CD14-positive monocyte (primary cell): ENCODE measurements around the gene NOP14. TPM values are rescaled to one million over a fixed set of nuclear protein-coding genes. Genes with fewer than 3 reads are reported as not detected.

Experiments used
- DNase-seq, 3 donors: peaks; one replicate each; pipeline ENCODE4 v3.0.0-alpha.2; 2011 to 2022
- H2AFZ ChIP-seq: 2 replicates; pipeline ENCODE4 v1.6.0; 2012; ENCODE audit warnings: mild to moderate bottlenecking, low read depth, low read length, inconsistent platforms; ENCODE audit not compliant: insufficient read depth, poor library complexity, severe bottlenecking
- H3K27ac ChIP-seq, 2 donors: 1 replicate in 1 of 2; 2 replicates in 1 of 2; pipeline ENCODE4 v1.5.1; 2012 to 2013; ENCODE audit warnings: low read length in 2 of 2, control low read depth in 1 of 2, inconsistent platforms in 1 of 2, low read depth in 1 of 2, mild to moderate bottlenecking in 1 of 2
- H3K27me3 ChIP-seq, 2 donors: one replicate each; pipeline versions ENCODE4 v1.6.0 to v1.6.1; 2011 to 2013; ENCODE audit warnings: low read length in 2 of 2; ENCODE audit not compliant: control insufficient read depth in 2 of 2, insufficient read depth in 2 of 2
- H3K36me3 ChIP-seq, 2 donors: replicated peaks in 1 of 2; 1 replicate in 1 of 2; 2 replicates in 1 of 2; pipeline versions ENCODE4 v1.5.1 to v1.6.1; 2012 to 2013; ENCODE audit warnings: low read length in 2 of 2, control low read depth in 1 of 2, inconsistent platforms in 1 of 2, mild to moderate bottlenecking in 1 of 2; ENCODE audit not compliant: insufficient read depth in 2 of 2, control insufficient read depth in 1 of 2
- H3K4me1 ChIP-seq, 2 donors: 1 replicate in 1 of 2; 2 replicates in 1 of 2; pipeline versions ENCODE4 v1.5.1 to v1.6.1; 2012 to 2013; ENCODE audit warnings: low read length in 2 of 2, control low read depth in 1 of 2, inconsistent platforms in 1 of 2, mild to moderate bottlenecking in 1 of 2, moderate library complexity in 1 of 2; ENCODE audit not compliant: insufficient read depth in 2 of 2, control insufficient read depth in 1 of 2
- H3K4me2 ChIP-seq: replicated peaks from 2 replicates; pipeline ENCODE3; 2012; ENCODE audit warnings: low read length, moderate library complexity, mild to moderate bottlenecking; ENCODE audit not compliant: poor library complexity, severe bottlenecking; ENCODE audit errors: extremely low read depth
- H3K4me3 ChIP-seq, 3 experiments: fragments of 200-600 bp in 1 of 3; sonication (generic) in 1 of 3; replicated peaks in 1 of 3; 1 replicate in 2 of 3; 2 replicates in 1 of 3; pipeline ENCODE4 v1.5.1; 2011 to 2013; ENCODE audit warnings: low read length in 3 of 3, mild to moderate bottlenecking in 3 of 3, control low read depth in 2 of 3, low read depth in 2 of 3, inconsistent platforms in 1 of 3, moderate library complexity in 1 of 3
- H3K79me2 ChIP-seq: 2 replicates; pipeline ENCODE4 v1.6.0; 2012; ENCODE audit warnings: mild to moderate bottlenecking, control low read depth, inconsistent platforms, low read length, moderate library complexity; ENCODE audit not compliant: insufficient read depth
- H3K9ac ChIP-seq: 2 replicates; pipeline ENCODE4 v1.6.0; 2017; ENCODE audit warnings: low read length, mild to moderate bottlenecking; ENCODE audit not compliant: insufficient read depth, poor library complexity, severe bottlenecking
- H3K9me3 ChIP-seq, 2 donors: replicated peaks in 1 of 2; 1 replicate in 1 of 2; 2 replicates in 1 of 2; pipeline versions ENCODE4 v1.5.1 to v1.6.1; 2012 to 2013; ENCODE audit warnings: low read length in 2 of 2, control low read depth in 1 of 2; ENCODE audit not compliant: control insufficient read depth in 1 of 2, insufficient read depth in 1 of 2
- H4K20me1 ChIP-seq: 2 replicates; pipeline ENCODE4 v1.6.0; 2012; ENCODE audit warnings: mild to moderate bottlenecking, low read length, control low read depth, moderate library complexity; ENCODE audit not compliant: insufficient read depth
- H3K27ac Mint-ChIP-seq, 7 donors: one replicate each; pipeline ENCODE4 v1.8.0; 2020; ENCODE audit warnings: mild to moderate bottlenecking in 7 of 7, mixed read lengths in 7 of 7, moderate library complexity in 6 of 7, inconsistent platforms in 2 of 7
- H3K27me3 Mint-ChIP-seq, 3 donors: one replicate each; pipeline ENCODE4 v1.8.0; 2021 to 2022; ENCODE audit warnings: low read depth in 3 of 3, mild to moderate bottlenecking in 3 of 3, mixed read lengths in 3 of 3, moderate library complexity in 3 of 3, inconsistent platforms in 1 of 3
- H3K36me3 Mint-ChIP-seq, 2 donors: one replicate each; pipeline ENCODE4 v1.8.0; 2020; ENCODE audit warnings: mixed read lengths in 2 of 2, inconsistent platforms in 1 of 2, mild to moderate bottlenecking in 1 of 2
- H3K4me1 Mint-ChIP-seq: one replicate; pipeline ENCODE4 v1.8.0; 2020; ENCODE audit warnings: mild to moderate bottlenecking, mixed read lengths
- H3K4me3 Mint-ChIP-seq, 2 donors: one replicate each; pipeline ENCODE4 v1.8.0; 2020; ENCODE audit warnings: mild to moderate bottlenecking in 2 of 2, mixed read lengths in 2 of 2, moderate library complexity in 1 of 2
- H3K9me3 Mint-ChIP-seq, 7 donors: one replicate each; pipeline ENCODE4 v1.8.0; 2020 to 2022; ENCODE audit warnings: mixed read lengths in 7 of 7, mild to moderate bottlenecking in 6 of 7, moderate library complexity in 6 of 7, inconsistent platforms in 2 of 7
- CTCF ChIP-seq: fragments of 200-600 bp; IDR thresholded peaks from one replicate; pipeline ENCODE4 v1.8.0; 2022; ENCODE audit warnings: antibody characterized with exemption, mild to moderate bottlenecking
- WGBS: methylation state at CpG from one replicate; pipeline ENCODE4 v1.1.5; 2013; ENCODE audit warnings: missing lambda C conversion rate; ENCODE audit not compliant: insufficient coverage; 5-methylcytosine and 5-hydroxymethylcytosine counted together
- intact Hi-C, 2 donors: fragments of 100-400 bp; cut with micrococcal nuclease; formaldehyde crosslinking; loops; one replicate each; pipeline versions ENCODE4 v1.15.0 to v1.15.1; 2023
- polyA plus RNA-seq, 3 donors: library from polyadenylated mRNA; depleted of rRNA in 1 of 3; unstranded in 2 of 3; stranded (reverse) in 1 of 3; fragments of 300-500 nt in 2 of 3; fragments of >200 nt in 1 of 3; fragmentation: Illumina TruSeq in 2 of 3; gene quantifications; 1 replicate in 2 of 3; 2 replicates in 1 of 3; pipeline ENCODE4 v1.2.3, GENCODE V29; 2012 to 2021

The NOP14 gene
- polyA plus RNA-seq, 3 donors: 3.9 to 6.2 (median 4.3) TPM

DNA sequence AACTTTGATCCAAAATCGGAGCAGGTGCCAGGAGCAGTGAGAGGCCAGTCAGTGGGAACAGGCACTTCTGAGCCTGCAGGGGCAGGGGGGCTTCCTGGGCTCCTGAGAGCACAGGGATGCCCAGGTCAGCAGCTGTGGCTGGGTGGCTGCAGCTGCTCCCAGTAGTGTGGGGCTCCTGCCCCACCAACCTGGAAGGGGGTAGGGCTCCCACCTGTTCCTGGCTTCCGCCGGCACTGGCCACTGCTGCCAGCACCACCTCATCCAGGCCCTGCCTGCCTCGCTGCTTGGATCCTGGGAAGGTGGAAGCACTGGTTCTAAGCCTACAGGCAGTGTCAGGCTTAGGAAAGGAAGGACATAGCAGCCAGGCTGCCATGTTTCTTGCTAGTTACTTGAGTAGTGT is 18.8 kb upstream of the NOP14 start:
- intact Hi-C loops: no loop called here

GRCh38 chr4:2981256-2981819 is 18.1 kb upstream of the NOP14 start:
- no peak overlapping the region for H3K27ac Mint-ChIP-seq
- Histone ChIP-seq H2AFZ (no peak overlapping the region), H3K36me3 (no peaks in the 10 kb centered on the region), H4K20me1 (no peaks in the 10 kb centered on the region), H3K4me3 (no peak overlapping the region), H3K79me2 (no peaks in the 10 kb centered on the region), H3K27me3 (no peaks in the 10 kb centered on the region), H3K4me1 (no peaks in the 10 kb centered on the region), H3K4me2 (no peak overlapping the region), H3K27ac (no peak overlapping the region), H3K9ac (no peak overlapping the region), H3K9me3 (peaks cover 15 to 25% of the 10 kb centered on the region in 2 donors)
- WGBS: 85% methylated on average over 3 of the region's 4 CpGs
- H3K4me1 Mint-ChIP-seq: no peaks in the 10 kb centered on the region
- no peak overlapping the region for H3K4me3 Mint-ChIP-seq
- peaks cover 12 to 46% (median 30%) of the 10 kb centered on the region in 7 donors for H3K9me3 Mint-ChIP-seq
- no peaks in the 10 kb centered on the region for H3K36me3 Mint-ChIP-seq
- intact Hi-C loops: no loop called here
- no peak for TF ChIP-seq CTCF
- DNase-seq: no peak
- H3K27me3 Mint-ChIP-seq: peaks cover 3 to 6% (median 4%) of the 10 kb centered on the region in 3 donors

More for the DNA sequence above, 18.8 kb upstream of the NOP14 start:
- no peak overlapping the region for H3K27ac ChIP-seq
- WGBS: 94% methylated on average over 4 of the region's 4 CpGs
- peaks cover 15 to 25% of the 10 kb centered on the region in 2 donors for H3K9me3 ChIP-seq
- no peak overlapping the region for H2AFZ ChIP-seq
- no peaks in the 10 kb centered on the region for H3K36me3 ChIP-seq
- Mint-ChIP-seq H3K27ac (no peak overlapping the region), H3K36me3 (no peaks in the 10 kb centered on the region), H3K4me1 (no peaks in the 10 kb centered on the region), H3K27me3 (peaks cover 3 to 6% (median 4%) of the 10 kb centered on the region in 3 donors), H3K9me3 (peaks cover 12 to 45% (median 30%) of the 10 kb centered on the region in 7 donors), H3K4me3 (no peak overlapping the region)
- no peak overlapping the region for H3K4me2 ChIP-seq
- no peaks in the 10 kb centered on the region for H3K79me2 ChIP-seq
- no peaks in the 10 kb centered on the region for H4K20me1 ChIP-seq
- H3K27me3 ChIP-seq: no peaks in the 10 kb centered on the region
- H3K9ac ChIP-seq: no peak overlapping the region
- no peak for DNase-seq
- TF ChIP-seq CTCF: no peak
- no peak overlapping the region for H3K4me3 ChIP-seq
- H3K4me1 ChIP-seq: no peaks in the 10 kb centered on the region
